GM21825 (cell line): Measurements from ENCODE around the gene KREMEN1.
"Not testable (repeated sequence)": the region's sequence is repeated elsewhere in the genome, so short reads cannot be mapped to it uniquely, and the experiment has no call there.

Experiments
- ATAC-seq: cut with Tn5 transposase; IDR thresholded peaks from one replicate; pipeline ENCODE4 v1.9.1; 2021; ENCODE audit warnings: mild to moderate bottlenecking, moderate library complexity; ENCODE audit not compliant: unreplicated experiment

Gene KREMEN1

GRCh38 chr22:29078036-29078868 lies 5.4 kb downstream of the KREMEN1 start:
- no peak for ATAC-seq

GRCh38 chr22:29078869-29079207 lies 6.0 kb downstream of the KREMEN1 start:
- ATAC-seq = no peak

- no peak for ATAC-seq
Observed at GRCh38 chr22:29079218-29079901, 6.5 kb downstream of the KREMEN1 start.

- no peak for ATAC-seq
Observed at GRCh38 chr22:29080106-29080975, 7.5 kb downstream of the KREMEN1 start.

- no peak for ATAC-seq
Observed at GRCh38 chr22:29081517-29082236, 8.8 kb downstream of the KREMEN1 start.

GRCh38 chr22:29082826-29083545 lies 10.2 kb downstream of the KREMEN1 start:
- no peak for ATAC-seq

- not testable (repeated sequence) for ATAC-seq
Observed at GRCh38 chr22:29083576-29083932, 10.7 kb downstream of the KREMEN1 start.

GRCh38 chr22:29083933-29084591 lies 11.2 kb downstream of the KREMEN1 start:
- no peak for ATAC-seq

- ATAC-seq = no peak
Observed at GRCh38 chr22:29087012-29087411, 14.2 kb downstream of the KREMEN1 start.

GRCh38 chr22:29088809-29089208 lies 16.0 kb downstream of the KREMEN1 start:
- ATAC-seq = no peak

GRCh38 chr22:29089507-29089906 lies 16.7 kb downstream of the KREMEN1 start:
- ATAC-seq = no peak

- ATAC-seq = no peak
Observed at GRCh38 chr22:29090039-29090438, 17.2 kb downstream of the KREMEN1 start.

- ATAC-seq = no peak
Observed at GRCh38 chr22:29092243-29092642, 19.4 kb downstream of the KREMEN1 start.

- no peak for ATAC-seq
Observed at GRCh38 chr22:29093030-29093429, 20.2 kb downstream of the KREMEN1 start.

- ATAC-seq = no peak
Observed at GRCh38 chr22:29093501-29094300, 20.9 kb downstream of the KREMEN1 start.

GRCh38 chr22:29095459-29095858 lies 22.6 kb downstream of the KREMEN1 start:
- no peak for ATAC-seq

- no peak for ATAC-seq
Observed at GRCh38 chr22:29096736-29097669, 24.2 kb downstream of the KREMEN1 start.

- no peak for ATAC-seq
Observed at GRCh38 chr22:29098296-29098695, 25.5 kb downstream of the KREMEN1 start.
